Stimulated activated CD4-positive, alpha-beta T cell treated with anti-CD3 and anti-CD28 coated beads, Interleukin-15, amount 100 ng/mL, for 48 hours (primary cell): Measurements from ENCODE around the gene TSSK6.
"Not testable (repeated sequence)": the region's sequence is repeated elsewhere in the genome, so short reads cannot be mapped to it uniquely, and the experiment has no call there.

Experiments
- DNase-seq, 2 donors: peaks; one replicate each; pipeline ENCODE4 v3.0.0-alpha.2; 2020; ENCODE audit warnings: low read depth in 2 of 2

The TSSK6 gene

DNA sequence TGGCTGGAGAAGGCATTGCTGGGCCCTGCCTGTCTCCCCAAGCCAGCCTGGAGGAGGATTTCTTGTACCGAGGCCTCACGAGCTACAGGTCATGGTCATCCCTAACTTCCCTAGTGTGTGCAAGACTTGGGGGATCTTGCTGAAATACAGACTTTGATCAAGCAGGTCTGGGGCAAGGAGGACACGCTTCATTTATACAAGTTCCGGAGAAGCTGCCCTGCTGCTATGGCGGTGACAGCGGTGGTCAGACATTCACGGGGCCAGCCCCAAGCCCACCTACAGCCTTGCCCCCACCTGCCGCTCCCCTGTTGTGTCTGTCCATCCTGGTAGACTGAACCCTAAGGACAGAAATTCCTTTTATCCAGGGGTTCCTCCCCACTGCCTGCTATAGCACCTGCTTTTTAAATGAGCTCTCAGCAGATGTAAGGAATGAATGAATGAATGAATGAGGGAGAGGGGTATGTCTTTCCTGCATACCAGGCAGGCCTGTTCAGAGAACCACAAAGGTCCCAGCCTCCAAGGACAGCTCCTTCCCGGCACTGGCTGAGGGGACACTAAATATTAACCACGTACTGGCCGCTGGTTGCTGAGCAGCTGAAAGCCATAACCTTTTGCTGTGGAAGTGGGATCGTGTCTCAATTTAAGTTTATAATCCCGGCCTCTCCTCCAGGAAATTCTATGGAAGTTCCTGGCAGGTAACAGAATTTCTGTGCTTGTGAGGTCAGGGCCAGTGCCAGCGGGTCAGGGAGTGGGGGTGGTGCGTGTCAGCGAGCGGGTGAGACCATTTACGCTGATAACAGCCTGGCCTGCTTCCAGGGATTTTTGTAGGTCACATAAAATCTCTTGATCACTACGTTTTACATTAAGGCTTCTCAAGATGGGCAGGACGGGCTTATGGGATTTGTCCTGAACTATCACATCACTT lies 27.1 kb downstream of the TSSK6 start:
- no peak for DNase-seq

DNA sequence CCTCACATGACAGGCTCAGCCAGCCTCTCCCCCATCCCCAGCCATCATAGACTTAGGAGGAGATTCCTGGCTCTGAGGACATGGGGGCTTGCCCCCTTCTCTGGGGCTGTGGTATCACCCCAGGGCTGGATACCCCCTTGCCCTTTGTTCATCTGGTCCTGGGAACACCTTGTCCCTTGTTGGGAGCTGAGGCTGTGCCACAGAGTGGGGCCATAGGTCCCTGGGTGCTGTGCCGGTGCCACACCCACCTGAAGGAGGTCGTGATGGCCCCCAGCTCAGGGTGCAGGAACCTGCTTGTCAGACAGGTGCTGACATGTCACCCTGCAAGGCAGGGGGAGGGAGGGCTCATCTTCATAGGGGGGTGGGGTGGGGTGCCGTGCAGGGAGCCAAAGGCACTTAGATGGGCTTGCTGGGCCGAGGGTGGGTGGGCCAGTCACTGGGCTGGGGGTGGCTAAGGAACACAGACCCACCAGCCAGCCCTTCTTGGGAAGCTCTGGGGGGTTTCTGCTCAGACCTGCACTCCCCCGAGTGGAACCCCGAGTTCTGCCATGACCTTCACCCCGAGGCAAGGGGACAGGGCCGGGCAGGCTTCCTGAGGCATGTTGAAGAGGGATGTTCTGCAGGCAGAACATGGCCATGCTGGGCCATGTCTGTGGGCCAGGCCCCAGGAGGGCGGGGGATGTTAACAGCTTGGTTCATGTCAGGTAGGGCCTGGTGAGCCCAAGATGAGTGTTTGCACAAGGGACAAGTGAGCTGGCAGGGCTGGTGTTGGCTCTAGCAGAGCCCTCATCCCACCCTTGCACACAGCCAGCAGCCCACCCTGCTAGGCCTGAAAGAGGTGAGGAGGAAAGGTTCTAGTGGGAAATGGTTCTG lies 28.0 kb downstream of the TSSK6 start:
- DNase-seq, result no peak

- no peak for DNase-seq
Observed at GRCh38 chr19:19486343-19487076, 28.8 kb downstream of the TSSK6 start.

GRCh38 chr19:19485998-19486290 lies 29.4 kb downstream of the TSSK6 start:
- DNase-seq, result no peak

DNA sequence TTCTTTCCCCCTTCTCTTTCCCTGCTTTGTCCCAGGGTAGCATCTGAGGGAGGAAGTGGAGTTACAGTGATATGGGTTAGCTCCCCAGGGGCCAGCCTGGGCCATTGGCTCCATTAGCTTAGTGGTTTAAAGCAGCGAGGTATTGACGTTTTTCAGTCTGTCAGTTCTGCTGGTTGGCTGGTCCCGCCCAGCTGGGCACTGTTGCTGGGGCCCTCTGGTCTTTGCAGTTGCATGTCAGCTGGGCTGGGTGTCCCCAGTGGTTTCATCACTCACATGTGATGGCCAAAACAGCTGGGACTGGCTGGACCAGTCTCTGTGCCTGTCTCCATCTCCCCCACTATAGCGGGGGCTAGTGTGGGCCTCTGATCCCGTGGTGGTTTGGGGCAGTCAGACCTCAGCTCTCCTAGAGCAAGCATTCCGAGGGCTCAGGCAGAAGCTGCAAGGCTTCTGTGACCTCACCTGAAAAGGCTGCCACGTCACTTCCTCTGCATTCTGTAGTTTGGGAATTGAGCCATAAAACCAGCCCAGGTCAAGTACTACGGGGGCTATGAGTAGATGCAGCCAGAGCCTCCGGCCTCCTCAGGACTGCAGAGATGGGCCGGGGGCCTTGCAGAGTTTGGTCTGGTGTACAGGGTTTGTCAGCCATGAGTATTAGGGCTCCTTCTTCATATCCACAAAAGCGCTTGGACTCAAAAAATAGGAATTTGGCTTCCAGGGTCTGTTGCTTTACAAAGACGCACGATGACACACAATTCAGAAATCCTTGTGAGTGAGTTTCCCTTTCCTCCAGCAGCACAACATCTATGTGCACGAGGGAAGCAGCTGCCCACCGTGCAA lies 30.0 kb downstream of the TSSK6 start:
- DNase-seq, result no peak

DNA sequence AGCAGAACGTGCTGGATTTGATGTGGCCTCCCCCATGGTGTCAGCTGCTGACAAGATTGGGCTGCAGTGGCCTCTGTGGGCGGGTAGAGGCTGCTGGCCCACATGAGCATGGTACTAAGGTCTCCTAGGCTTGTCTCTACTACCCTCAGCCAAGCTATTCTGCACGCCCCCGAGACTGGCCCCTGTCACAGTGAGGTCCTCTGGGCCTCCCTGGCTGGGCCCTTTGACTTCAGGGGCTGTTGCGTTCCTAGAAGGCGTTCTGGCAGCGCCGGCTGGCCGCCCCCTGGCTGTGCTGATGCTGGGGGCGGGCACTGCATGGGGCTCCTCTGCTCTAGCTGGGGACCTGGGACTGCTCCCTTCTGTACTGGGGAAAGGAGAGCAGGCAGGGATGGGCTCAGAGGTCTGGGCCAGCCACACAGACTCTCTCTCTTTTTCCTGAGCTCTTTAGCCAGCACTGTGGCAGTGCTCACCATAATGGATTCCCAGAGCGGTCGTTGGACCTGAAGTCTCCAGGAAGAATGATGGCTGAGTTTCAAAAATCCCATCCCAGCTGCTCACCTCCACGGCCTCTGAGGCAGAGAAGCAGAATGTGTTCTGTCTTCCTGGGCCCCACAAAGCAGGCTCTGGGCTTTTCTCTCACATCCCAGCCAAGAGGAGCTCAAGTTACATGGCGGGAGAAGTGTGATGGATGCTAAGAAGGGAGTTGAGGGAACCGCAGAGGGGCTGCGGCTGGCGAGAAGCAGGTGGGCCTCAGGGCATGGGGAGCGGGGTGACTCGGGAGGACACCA lies 32.3 kb downstream of the TSSK6 start:
- DNase-seq, result no peak

DNA sequence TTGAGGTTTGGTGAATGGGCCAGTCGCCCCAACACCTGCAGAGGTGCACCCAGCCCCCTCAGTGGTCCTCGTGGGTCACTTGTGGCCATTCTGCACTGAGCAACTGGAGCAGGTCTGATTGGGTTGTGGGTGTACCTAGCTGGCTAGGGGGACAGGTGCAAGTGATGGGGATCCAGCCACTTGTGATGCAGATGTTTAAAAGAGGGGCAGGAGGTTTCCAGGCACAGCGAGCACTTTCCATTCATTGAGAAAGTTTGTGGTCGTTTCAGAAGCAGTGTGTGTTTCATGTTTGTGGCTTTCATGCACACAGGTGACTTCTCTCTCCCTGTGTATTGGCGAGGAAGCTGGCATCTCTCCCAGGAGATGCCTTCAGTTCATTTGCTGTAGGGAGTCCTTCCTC lies 34.7 kb downstream of the TSSK6 start:
- DNase-seq, result no peak

DNA sequence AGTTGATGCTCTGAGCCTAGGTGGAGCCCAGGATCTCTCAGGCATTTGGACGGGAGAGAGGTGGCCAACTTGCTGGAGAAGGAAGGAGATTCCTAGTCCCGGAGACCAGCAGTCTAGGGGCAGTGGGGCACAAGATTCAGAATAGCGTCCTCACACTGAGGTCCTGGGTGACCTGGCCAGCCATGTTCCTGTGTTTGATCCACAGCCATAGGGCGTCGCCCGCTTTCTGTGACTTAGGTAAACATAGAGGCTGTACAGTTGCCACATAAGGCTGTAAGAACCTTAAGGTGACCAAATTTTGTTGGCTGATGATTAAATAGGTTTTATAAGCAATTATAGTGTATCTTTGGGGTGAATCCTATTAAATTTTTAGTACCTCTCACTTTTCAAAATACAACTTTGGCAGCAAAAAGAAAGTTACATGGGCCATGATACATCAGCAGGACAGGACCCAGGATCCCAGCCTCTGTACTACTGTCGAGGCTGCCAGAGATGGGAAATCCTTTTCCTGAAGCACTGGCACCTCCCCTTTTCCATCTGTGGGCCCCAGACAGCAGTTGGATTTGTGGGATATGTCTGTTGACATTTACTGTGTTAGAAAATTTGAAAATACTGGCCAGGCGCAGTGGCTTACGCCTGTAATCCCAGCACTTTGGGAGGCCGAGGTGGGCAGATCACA lies 37.5 kb downstream of the TSSK6 start:
- DNase-seq, result no peak

- no peak for DNase-seq
Observed at GRCh38 chr19:19475849-19476828, 39.2 kb downstream of the TSSK6 start.

DNA sequence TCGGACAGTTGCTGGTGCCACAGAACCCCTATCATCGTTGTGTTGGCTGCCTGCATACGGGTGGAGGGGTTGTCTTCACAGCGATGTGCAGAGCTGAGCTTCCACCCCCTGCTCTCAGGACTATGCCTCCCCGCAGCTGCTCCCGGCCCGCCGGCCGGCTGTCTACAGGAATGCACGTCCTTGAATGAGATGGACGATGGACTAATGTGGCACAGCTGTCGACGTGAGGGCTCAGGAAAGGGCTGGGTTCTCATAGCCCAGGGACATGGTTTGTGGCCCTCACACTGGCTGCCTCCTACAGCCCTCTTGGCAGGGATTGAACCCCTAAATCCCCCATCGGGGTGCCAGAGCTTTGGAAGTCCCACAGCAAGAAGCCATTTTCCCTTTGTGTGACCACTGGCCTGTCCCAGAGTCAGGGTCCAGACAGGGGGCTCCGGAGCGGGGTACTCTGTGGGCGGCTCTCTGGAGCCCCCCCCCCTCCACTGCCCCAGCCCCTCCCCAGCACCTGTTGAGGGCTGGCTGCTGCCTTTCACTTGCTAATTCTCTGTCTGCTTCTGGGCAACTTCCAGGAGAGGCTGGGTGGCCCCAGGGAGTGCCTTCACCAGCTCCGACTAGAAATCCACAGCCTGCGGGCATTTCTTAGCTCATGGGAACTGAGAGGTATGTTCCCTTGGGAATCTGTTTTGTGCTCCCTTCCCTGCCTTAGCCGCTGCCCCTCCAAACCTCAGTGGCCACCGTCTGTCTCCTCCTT lies 40.2 kb downstream of the TSSK6 start:
- DNase-seq, result no peak

GRCh38 chr19:19472106-19472505 lies 43.2 kb downstream of the TSSK6 start:
- DNase-seq, result not testable (repeated sequence)

DNA sequence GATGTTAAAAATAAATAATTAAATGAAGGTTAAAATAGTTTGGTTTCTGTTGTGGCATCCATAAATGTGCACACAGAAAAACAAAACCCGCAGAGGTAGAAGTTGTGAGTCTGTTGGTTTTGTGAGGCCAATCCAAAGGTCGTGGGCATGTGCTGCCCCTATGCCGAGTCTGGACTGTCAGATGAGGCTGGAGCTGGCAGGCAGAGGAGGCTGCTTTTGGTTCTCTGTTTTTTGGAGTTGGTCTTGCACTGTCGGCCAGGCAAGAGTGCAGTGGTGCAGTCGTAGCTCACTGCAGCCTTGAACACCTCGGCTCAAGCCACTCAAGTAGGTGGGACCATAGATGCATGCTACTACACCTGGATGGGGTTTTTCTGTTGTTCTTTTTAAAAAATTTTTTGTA lies 43.7 kb downstream of the TSSK6 start:
- DNase-seq, result no peak

DNA sequence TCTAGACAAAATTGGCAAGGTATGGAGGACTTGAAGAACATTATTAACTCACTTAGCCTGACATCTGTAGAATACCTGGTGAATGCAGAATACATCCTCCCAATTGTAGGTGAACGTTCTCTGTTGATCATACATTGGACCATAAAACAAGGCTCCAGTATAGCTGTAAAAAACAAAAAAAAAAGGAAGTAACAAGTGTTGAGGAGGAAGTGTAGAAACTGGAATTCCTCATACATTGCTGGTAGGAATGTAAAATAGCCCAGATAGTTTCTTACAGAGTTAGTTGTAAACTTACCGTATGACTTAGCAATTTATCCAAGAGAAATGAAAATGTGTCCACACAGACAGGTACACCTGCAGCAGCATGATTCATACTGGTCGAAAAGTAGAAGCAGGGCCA lies 44.8 kb downstream of the TSSK6 start:
- DNase-seq, result no peak

- no peak for DNase-seq
Observed at GRCh38 chr19:19468424-19469050, 46.8 kb downstream of the TSSK6 start.

DNA sequence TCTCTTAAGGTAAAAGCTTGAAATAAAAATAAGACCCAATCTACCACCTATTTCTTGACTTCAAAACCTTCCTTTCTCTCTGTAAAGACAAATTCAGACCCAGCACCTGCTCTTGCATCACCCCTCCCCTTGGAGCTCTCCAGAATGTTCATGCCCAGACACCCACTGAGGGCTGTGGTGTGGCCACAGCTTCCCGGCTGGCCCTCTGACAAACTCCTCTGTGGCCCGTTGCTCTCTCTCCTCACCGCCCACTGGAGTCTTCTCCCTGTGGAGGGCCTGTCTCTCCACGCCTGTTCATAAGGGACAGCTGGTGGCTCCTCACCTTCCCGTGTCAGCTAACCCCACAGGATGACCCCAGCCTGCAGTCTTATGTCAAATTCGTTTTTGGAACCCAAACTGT lies 49.1 kb downstream of the TSSK6 start:
- no peak for DNase-seq

- DNase-seq, result no peak
Observed at GRCh38 chr19:19465436-19466070, 49.8 kb downstream of the TSSK6 start.
